ENCODE measurements around the gene IL5RA.
A peak's percentile ranks its signal among the peaks of the same experiment; 100 is the strongest.

Gene IL5RA

GRCh38 chr3:3117651-3118050 lies 7.5 kb upstream of the IL5RA start:
- Histone ChIP-seq H3K27me3 (no peaks in the 10 kb centered on the region), H3K36me3 (no peaks in the 10 kb centered on the region), H3K4me3 (ENCODE audit: low read depth in 1 of 2, low read length in 1 of 2) (no peak overlapping the region), H3K4me1 (ENCODE audit: control insufficient read depth in 1 of 2, insufficient read depth in 1 of 2, low read depth in 1 of 2, low read length in 1 of 2) (no peaks in the 10 kb centered on the region), H3K27ac (no peak overlapping the region), H3K9me3 (no peaks in the 10 kb centered on the region)
- TF ChIP-seq, protein P1, sequence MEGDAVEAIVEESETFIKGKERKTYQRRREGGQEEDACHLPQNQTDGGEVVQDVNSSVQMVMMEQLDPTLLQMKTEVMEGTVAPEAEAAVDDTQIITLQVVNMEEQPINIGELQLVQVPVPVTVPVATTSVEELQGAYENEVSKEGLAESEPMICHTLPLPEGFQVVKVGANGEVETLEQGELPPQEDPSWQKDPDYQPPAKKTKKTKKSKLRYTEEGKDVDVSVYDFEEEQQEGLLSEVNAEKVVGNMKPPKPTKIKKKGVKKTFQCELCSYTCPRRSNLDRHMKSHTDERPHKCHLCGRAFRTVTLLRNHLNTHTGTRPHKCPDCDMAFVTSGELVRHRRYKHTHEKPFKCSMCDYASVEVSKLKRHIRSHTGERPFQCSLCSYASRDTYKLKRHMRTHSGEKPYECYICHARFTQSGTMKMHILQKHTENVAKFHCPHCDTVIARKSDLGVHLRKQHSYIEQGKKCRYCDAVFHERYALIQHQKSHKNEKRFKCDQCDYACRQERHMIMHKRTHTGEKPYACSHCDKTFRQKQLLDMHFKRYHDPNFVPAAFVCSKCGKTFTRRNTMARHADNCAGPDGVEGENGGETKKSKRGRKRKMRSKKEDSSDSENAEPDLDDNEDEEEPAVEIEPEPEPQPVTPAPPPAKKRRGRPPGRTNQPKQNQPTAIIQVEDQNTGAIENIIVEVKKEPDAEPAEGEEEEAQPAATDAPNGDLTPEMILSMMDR (IDR thresholded peaks at IDR 0.05): no peak

GRCh38 chr3:3113042-3113709 lies 3.0 kb upstream of the IL5RA start:
- H3K4me1 ChIP-seq (ENCODE audit: control insufficient read depth in 1 of 2, insufficient read depth in 1 of 2, low read depth in 1 of 2, low read length in 1 of 2): no peaks in the 10 kb centered on the region
- no peaks in the 10 kb centered on the region for H3K27me3 ChIP-seq
- H3K36me3 ChIP-seq: no peaks in the 10 kb centered on the region
- no peak overlapping the region for H3K27ac ChIP-seq
- no peaks in the 10 kb centered on the region for H3K9me3 ChIP-seq
- H3K4me3 ChIP-seq (ENCODE audit: low read depth in 1 of 2, low read length in 1 of 2): no peak overlapping the region
- TF ChIP-seq, protein P1 (IDR thresholded peaks at IDR 0.05): no peak

DNA sequence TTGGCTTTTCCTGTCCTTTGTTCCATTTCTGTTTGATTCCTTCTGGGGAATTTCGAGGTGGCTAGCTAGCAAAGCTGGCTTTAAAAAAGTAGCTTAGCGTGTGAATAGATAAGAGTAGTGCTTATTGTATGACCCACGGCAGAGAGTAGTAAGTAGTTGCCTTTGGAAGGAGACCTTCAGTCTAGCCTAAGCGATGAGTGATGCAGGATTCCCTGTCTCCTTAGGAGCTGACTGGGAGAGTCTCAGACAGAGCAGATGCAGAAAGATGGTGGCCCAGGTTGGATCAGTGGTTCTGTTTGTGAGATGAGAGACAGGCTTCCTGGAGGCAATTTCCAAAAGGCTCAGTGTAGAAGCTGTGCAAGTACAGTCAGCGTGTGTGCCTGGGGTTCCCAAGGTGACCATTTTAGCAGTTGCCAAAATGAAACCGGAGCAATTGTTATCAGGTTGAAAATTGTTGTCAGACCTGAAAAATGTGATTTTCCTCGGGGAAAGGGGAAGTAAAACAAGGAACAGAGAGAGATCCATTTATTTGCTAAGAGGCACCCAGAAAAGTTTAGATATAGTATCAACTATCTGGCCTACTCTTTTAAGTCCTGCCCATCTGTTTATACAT lies 681 bp upstream of the IL5RA start:
- no peaks in the 10 kb centered on the region for H3K36me3 ChIP-seq
- no peaks in the 10 kb centered on the region for H3K27me3 ChIP-seq
- TF ChIP-seq, protein P1 (IDR thresholded peaks at IDR 0.05): no peak
- no peak overlapping the region for H3K4me3 ChIP-seq (ENCODE audit: low read depth in 1 of 2, low read length in 1 of 2)
- no peaks in the 10 kb centered on the region for H3K9me3 ChIP-seq
- H3K27ac ChIP-seq: no peak overlapping the region
- no peaks in the 10 kb centered on the region for H3K4me1 ChIP-seq (ENCODE audit: control insufficient read depth in 1 of 2, insufficient read depth in 1 of 2, low read depth in 1 of 2, low read length in 1 of 2)

DNA sequence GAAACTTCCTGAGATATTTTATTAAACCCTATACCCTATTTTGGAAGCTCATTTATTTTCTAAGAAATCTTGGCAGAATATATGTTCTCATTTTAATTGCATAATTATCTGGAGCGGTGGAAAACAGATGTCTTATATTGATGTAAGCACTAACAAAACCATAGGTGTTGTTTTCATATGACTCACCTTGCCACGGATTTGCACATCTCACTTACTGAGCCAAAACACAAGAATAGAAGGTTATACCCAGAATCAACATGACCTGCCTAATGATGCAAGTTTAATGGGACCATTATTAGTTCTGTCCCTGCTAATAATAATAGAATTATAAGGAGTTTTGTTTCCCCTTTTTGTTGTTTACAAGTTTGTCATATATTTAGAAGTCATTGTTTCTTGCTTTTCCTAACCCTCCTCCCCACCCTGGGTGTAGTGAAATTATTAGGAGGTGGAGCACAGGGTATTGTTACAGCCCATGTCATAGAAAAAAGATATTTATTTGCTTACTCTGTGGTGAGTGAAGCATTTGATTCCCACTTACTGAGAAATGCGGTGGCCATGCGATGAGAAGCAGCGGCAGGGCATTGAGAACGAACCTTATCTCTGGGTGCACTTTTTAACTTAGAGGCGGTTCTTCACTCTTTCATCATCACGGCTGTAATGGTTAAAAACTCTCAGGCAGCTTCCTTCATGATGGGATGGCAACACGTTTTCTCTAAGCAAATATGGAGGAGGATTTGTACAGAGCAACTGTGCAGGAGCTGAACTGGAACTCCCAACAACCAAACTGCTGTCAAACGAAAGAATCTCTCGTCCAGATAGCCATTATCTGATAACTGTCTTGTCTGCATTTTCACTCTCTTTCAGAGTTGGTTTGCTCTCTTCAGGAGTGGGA lies 521 bp downstream of the IL5RA start:
- Histone ChIP-seq H3K27ac (peak overlapping the region; percentile 10), H3K27me3 (no peaks in the 10 kb centered on the region), H3K4me1 (ENCODE audit: control insufficient read depth in 1 of 2, insufficient read depth in 1 of 2, low read depth in 1 of 2, low read length in 1 of 2) (no peaks in the 10 kb centered on the region), H3K4me3 (ENCODE audit: low read depth in 1 of 2, low read length in 1 of 2) (no peak overlapping the region), H3K36me3 (no peaks in the 10 kb centered on the region), H3K9me3 (no peaks in the 10 kb centered on the region)
- TF ChIP-seq, protein P1 (IDR thresholded peaks at IDR 0.05): no peak

- Histone ChIP-seq H3K4me1 (ENCODE audit: control insufficient read depth in 1 of 2, insufficient read depth in 1 of 2, low read depth in 1 of 2, low read length in 1 of 2) (no peaks in the 10 kb centered on the region), H3K9me3 (no peaks in the 10 kb centered on the region), H3K36me3 (no peaks in the 10 kb centered on the region), H3K4me3 (ENCODE audit: low read depth in 1 of 2, low read length in 1 of 2) (no peak overlapping the region), H3K27ac (no peak overlapping the region), H3K27me3 (no peaks in the 10 kb centered on the region)
- TF ChIP-seq, protein P1 (IDR thresholded peaks at IDR 0.05): no peak
Measured at GRCh38 chr3:3107858-3108257, 2.3 kb downstream of the IL5RA start.

Data from neutrophil (primary cell).